ENCODE measurements around the gene NPBWR2. TPM values are rescaled to one million over a fixed set of nuclear protein-coding genes. Genes with fewer than 3 reads are reported as not detected.

The NPBWR2 gene
- total RNA-seq, 1 experiment from 2014 or later = not detected

DNA sequence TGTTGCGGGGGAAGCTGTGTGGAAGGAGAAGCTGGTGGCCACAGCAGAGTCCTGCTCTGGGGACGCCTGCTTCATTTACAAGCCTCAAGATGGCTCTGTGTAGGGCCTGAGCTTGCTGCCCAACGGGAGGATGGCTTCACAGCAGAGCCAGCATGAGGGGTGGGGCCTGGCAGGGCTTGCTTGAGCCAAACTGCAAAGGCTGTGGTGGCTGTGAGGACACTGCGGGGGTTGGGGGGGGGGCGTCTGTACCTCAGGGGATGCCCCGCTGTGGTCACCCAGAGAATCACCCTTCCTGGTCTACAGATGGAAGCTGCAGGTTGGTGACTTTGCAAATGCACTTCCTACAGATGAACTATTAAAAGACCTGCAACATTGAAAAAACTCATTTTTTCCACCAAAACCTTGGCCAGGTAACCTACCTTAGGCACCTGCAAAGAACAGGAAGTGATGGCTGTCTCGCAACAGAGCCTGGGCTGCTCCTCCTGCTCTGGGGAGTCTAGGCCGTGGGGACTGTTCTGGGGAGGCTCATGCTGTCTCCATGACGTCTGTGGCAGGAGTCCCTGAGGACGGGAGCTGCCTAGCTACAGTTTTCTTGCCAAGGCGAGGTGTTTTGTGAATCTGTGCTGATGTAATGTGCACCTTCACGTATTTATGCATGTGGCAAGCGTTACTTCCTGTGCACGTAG, 7.3 kb downstream of the NPBWR2 start:
- H3K79me2 ChIP-seq (ENCODE audit: insufficient read depth, low read length) = no peaks in the 10 kb centered on the region
- H3K9me2 ChIP-seq (ENCODE audit: insufficient read depth) = no peaks in the 10 kb centered on the region
- peaks cover 4 to 13% of the 10 kb centered on the region in 2 experiments; a peak in 2 of 4 replicates for H3K4me1 ChIP-seq (ENCODE audit: control insufficient read depth in 1 of 2, insufficient read depth in 2 of 2, low read length in 2 of 2)
- TF ChIP-seq, protein P1, sequence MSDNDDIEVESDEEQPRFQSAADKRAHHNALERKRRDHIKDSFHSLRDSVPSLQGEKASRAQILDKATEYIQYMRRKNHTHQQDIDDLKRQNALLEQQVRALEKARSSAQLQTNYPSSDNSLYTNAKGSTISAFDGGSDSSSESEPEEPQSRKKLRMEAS (IDR thresholded peaks at IDR 0.05) = no peak
- BruUV-seq (replicated peaks) = no TSS peak
- H3K27me3 ChIP-seq (ENCODE audit: insufficient read depth, low read length) = no peaks in the 10 kb centered on the region
- no peak overlapping the region for H3K27ac ChIP-seq (ENCODE audit: low read depth, low read length)
- no peak for ATAC-seq
- no peaks in the 10 kb centered on the region for H4K20me1 ChIP-seq (ENCODE audit: insufficient read depth)
- intact Hi-C loops (cut with micrococcal nuclease) = no loop called here
- CTCF ChIA-PET = interaction anchor here (1.7 kb wide), 1 partner anchor 17 kb away, joined by 4 read pairs; no protein-coding TSS in a partner anchor
- H3K4me2 ChIP-seq (ENCODE audit: low read length) = no peak overlapping the region
- no peak overlapping the region for H3K9ac ChIP-seq (ENCODE audit: low read length)
- POLR2A ChIA-PET = no interaction called here
- no peaks in the 10 kb centered on the region for H3K36me3 ChIP-seq (ENCODE audit: control insufficient read depth in 1 of 2, insufficient read depth in 2 of 2, low read length in 2 of 2)
- RAD21 ChIA-PET (ENCODE audit: low non-redundant PET in 1 of 2, low total read pairs in 2 of 2, uncharacterized antibody in 2 of 2, unreplicated experiment in 2 of 2) = no interaction called here
- H3K9me3 ChIP-seq (ENCODE audit: control insufficient read depth in 1 of 2, insufficient read depth in 1 of 2, low read depth in 1 of 2, low read length in 2 of 2) = no peaks in the 10 kb centered on the region
- DNase-seq (ENCODE audit: low read depth, low spot score) = no peak
- no peak overlapping the region for H3K4me3 ChIP-seq (replicated peaks in 1 of 2; ENCODE audit: low read depth in 1 of 2, low read length in 2 of 2)
- H2AFZ ChIP-seq (ENCODE audit: low read depth, low read length, poor library complexity, severe bottlenecking) = no peak overlapping the region

DNA sequence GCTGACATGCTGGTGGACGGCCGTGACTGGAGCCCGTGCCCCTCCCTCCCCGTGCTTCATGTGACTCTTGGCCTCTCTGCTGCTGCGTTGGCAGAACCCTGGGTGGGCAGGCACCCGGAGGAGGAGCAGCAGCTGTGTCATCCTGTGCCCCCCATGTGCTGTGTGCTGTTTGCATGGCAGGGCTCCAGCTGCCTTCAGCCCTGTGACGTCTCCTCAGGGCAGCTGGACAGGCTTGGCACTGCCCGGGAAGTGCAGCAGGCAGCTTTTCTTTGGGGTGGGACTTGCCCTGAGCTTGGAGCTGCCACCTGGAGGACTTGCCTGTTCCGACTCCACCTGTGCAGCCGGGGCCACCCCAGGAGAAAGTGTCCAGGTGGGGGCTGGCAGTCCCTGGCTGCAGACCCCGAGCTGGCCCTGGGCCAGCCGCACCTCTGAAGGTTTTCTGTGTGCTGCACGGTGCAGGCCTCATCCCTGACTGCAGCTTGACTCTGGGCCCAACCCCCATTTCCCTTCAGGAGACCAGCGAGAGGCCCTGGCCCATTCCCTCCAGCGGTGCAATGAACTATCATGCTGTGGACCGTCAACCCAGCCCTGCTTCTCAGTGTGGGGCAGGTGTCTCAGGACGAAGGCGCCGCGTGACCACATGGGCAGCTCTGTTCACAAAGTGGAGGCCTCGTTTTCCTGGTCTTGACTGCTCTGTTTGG, 8.1 kb downstream of the NPBWR2 start:
- intact Hi-C loops (cut with micrococcal nuclease) = no loop called here
- peaks cover 4 to 13% of the 10 kb centered on the region in 2 experiments; a peak in 2 of 4 replicates for H3K4me1 ChIP-seq (ENCODE audit: control insufficient read depth in 1 of 2, insufficient read depth in 2 of 2, low read length in 2 of 2)
- no peaks in the 10 kb centered on the region for H4K20me1 ChIP-seq (ENCODE audit: insufficient read depth)
- H3K9me3 ChIP-seq (ENCODE audit: control insufficient read depth in 1 of 2, insufficient read depth in 1 of 2, low read depth in 1 of 2, low read length in 2 of 2) = no peaks in the 10 kb centered on the region
- no peak overlapping the region for H3K9ac ChIP-seq (ENCODE audit: low read length)
- no TSS peak for BruUV-seq (replicated peaks)
- TF ChIP-seq ELF1 (IDR thresholded peaks at IDR 0.05; ENCODE audit: borderline replicate concordance, low read depth) = no peak
- TF ChIP-seq, protein P2, sequence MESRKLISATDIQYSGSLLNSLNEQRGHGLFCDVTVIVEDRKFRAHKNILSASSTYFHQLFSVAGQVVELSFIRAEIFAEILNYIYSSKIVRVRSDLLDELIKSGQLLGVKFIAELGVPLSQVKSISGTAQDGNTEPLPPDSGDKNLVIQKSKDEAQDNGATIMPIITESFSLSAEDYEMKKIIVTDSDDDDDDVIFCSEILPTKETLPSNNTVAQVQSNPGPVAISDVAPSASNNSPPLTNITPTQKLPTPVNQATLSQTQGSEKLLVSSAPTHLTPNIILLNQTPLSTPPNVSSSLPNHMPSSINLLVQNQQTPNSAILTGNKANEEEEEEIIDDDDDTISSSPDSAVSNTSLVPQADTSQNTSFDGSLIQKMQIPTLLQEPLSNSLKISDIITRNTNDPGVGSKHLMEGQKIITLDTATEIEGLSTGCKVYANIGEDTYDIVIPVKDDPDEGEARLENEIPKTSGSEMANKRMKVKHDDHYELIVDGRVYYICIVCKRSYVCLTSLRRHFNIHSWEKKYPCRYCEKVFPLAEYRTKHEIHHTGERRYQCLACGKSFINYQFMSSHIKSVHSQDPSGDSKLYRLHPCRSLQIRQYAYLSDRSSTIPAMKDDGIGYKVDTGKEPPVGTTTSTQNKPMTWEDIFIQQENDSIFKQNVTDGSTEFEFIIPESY (IDR thresholded peaks at IDR 0.05; ENCODE audit: extremely low read depth, insufficient replicate concordance, low read length) = no peak
- TF ChIP-seq, protein P1 (IDR thresholded peaks at IDR 0.05) = no peak
- no peak for TF ChIP-seq ZFX (IDR thresholded peaks at IDR 0.05)
- H2AFZ ChIP-seq (ENCODE audit: low read depth, low read length, poor library complexity, severe bottlenecking) = no peak overlapping the region
- ATAC-seq (no peak), DNase-seq (ENCODE audit: low read depth, low spot score) (no peak)
- H3K27me3 ChIP-seq (ENCODE audit: insufficient read depth, low read length) = no peaks in the 10 kb centered on the region
- RAD21 ChIA-PET (ENCODE audit: low non-redundant PET in 1 of 2, low total read pairs in 2 of 2, uncharacterized antibody in 2 of 2, unreplicated experiment in 2 of 2) = no interaction called here
- no peaks in the 10 kb centered on the region for H3K79me2 ChIP-seq (ENCODE audit: insufficient read depth, low read length)
- CTCF ChIA-PET = interaction anchor here (1.7 kb wide), 1 partner anchor 16 kb away, joined by 4 read pairs; no protein-coding TSS in a partner anchor
- no peak overlapping the region for H3K27ac ChIP-seq (ENCODE audit: low read depth, low read length)
- no peaks in the 10 kb centered on the region for H3K9me2 ChIP-seq (ENCODE audit: insufficient read depth)
- H3K4me2 ChIP-seq (ENCODE audit: low read length) = no peak overlapping the region
- H3K4me3 ChIP-seq (replicated peaks in 1 of 2; ENCODE audit: low read depth in 1 of 2, low read length in 2 of 2) = no peak overlapping the region
- POLR2A ChIA-PET = no interaction called here
- no peaks in the 10 kb centered on the region for H3K36me3 ChIP-seq (ENCODE audit: control insufficient read depth in 1 of 2, insufficient read depth in 2 of 2, low read length in 2 of 2)
